Cardiac fibroblast (primary cell): Measurements from ENCODE around the gene SLC5A1.
A peak's percentile ranks its signal among the peaks of the same experiment; 100 is the strongest.

Source experiments
- DNase-seq, 2 donors: peaks; one replicate each; pipeline versions ENCODE4 v3.0.0 to v3.0.0-alpha.2; 2010; ENCODE audit warnings: low read depth in 2 of 2
- H3K4me3 ChIP-seq, 2 donors: replicated peaks in 1 of 2; 1 replicate in 1 of 2; 2 replicates in 1 of 2; pipeline ENCODE4 v1.5.1; 2011; ENCODE audit warnings: low read depth in 2 of 2, low read length in 2 of 2, mild to moderate bottlenecking in 2 of 2, moderate library complexity in 1 of 2
- CTCF ChIP-seq: IDR thresholded peaks from one replicate; pipeline ENCODE4 v1.5.1; 2011; ENCODE audit warnings: low read depth, mild to moderate bottlenecking, low read length, inconsistent platforms

SLC5A1 gene

GRCh38 chr22:32044477-32044876 is 1.4 kb downstream of the SLC5A1 start:
- no peak overlapping the region for H3K4me3 ChIP-seq
- no peak for DNase-seq
- TF ChIP-seq CTCF = no peak

GRCh38 chr22:32044913-32045312 is 1.9 kb downstream of the SLC5A1 start:
- no peak for TF ChIP-seq CTCF
- H3K4me3 ChIP-seq = no peak overlapping the region
- DNase-seq = no peak

GRCh38 chr22:32048069-32048468 is 5.0 kb downstream of the SLC5A1 start:
- no peak for TF ChIP-seq CTCF

GRCh38 chr22:32050678-32051515 is 7.8 kb downstream of the SLC5A1 start:
- no peak for TF ChIP-seq CTCF
- DNase-seq = peak; percentile 74 to 92

More at GRCh38 chr22:32048069-32048468, 5.0 kb downstream of the SLC5A1 start:
- no peak overlapping the region for H3K4me3 ChIP-seq
- no peak for DNase-seq

GRCh38 chr22:32052244-32052643 is 9.2 kb downstream of the SLC5A1 start:
- no peak for DNase-seq
- TF ChIP-seq CTCF = no peak
- no peak overlapping the region for H3K4me3 ChIP-seq

More at GRCh38 chr22:32050678-32051515, 7.8 kb downstream of the SLC5A1 start:
- no peak overlapping the region for H3K4me3 ChIP-seq

GRCh38 chr22:32052936-32053791 is 10.1 kb downstream of the SLC5A1 start:
- TF ChIP-seq CTCF = no peak
- no peak for DNase-seq

More at GRCh38 chr22:32052936-32053791, 10.1 kb downstream of the SLC5A1 start:
- no peak overlapping the region for H3K4me3 ChIP-seq
